GM21367 (cell line): ENCODE data around the gene FCHO2.

Experiments
- ATAC-seq: cut with Tn5 transposase; IDR thresholded peaks from one replicate; pipeline ENCODE4 v1.9.1; 2021; ENCODE audit not compliant: unreplicated experiment

Gene FCHO2

GRCh38 chr5:73132759-73133158, 176.9 kb downstream of the FCHO2 start:
- ATAC-seq: no peak

- ATAC-seq: no peak
Observed at GRCh38 chr5:73135021-73135420, 179.2 kb downstream of the FCHO2 start.

GRCh38 chr5:73135429-73136054, 179.7 kb downstream of the FCHO2 start:
- ATAC-seq: no peak

- ATAC-seq: no peak
Observed at GRCh38 chr5:73136055-73136562, 180.3 kb downstream of the FCHO2 start.

- no peak for ATAC-seq
Observed at GRCh38 chr5:73137563-73138530, 182.0 kb downstream of the FCHO2 start.

GRCh38 chr5:73139485-73139884, 183.6 kb downstream of the FCHO2 start:
- no peak for ATAC-seq
